HUES6 (cell line): ENCODE measurements around the gene PHYKPL.

Experiments used
- H3K27ac ChIP-seq: 2 replicates; pipeline ENCODE4 v1.7.0; 2013; ENCODE audit warnings: low read depth, mild to moderate bottlenecking, low read length, inconsistent platforms
- H3K27me3 ChIP-seq: 2 replicates; pipeline ENCODE4 v1.6.1; 2013; ENCODE audit warnings: low read length; ENCODE audit not compliant: control insufficient read depth, insufficient read depth
- H3K36me3 ChIP-seq: 2 replicates; pipeline ENCODE4 v1.6.1; 2013; ENCODE audit warnings: low read length; ENCODE audit not compliant: control insufficient read depth, insufficient read depth
- H3K4me1 ChIP-seq: 2 replicates; pipeline ENCODE4 v1.6.1; 2013; ENCODE audit warnings: low read length; ENCODE audit not compliant: control insufficient read depth, insufficient read depth
- H3K4me3 ChIP-seq: 2 replicates; pipeline ENCODE4 v1.5.1; 2013; ENCODE audit warnings: low read depth, low read length
- H3K9ac ChIP-seq: one replicate; pipeline ENCODE4 v1.6.1; 2013; ENCODE audit warnings: mild to moderate bottlenecking, low read length
- H3K9me3 ChIP-seq: 2 replicates; pipeline ENCODE4 v1.6.1; 2013; ENCODE audit warnings: low read depth, low read length; ENCODE audit not compliant: control insufficient read depth, insufficient read depth

The PHYKPL gene

GRCh38 chr5:178274781-178275537 is 42.4 kb upstream of the PHYKPL start:
- no peaks in the 10 kb centered on the region for H3K36me3 ChIP-seq
- no peaks in the 10 kb centered on the region; the same call in 1 of the 2 replicates for H3K4me1 ChIP-seq
- no peak overlapping the region for H3K9ac ChIP-seq
- H3K9me3 ChIP-seq: no peaks in the 10 kb centered on the region; the same call in 1 of the 2 replicates
- peaks cover 9% of the 10 kb centered on the region; the same call in 1 of the 2 replicates for H3K27me3 ChIP-seq
- no peak overlapping the region for H3K27ac ChIP-seq
- no peak overlapping the region for H3K4me3 ChIP-seq

GRCh38 chr5:178273665-178274541 is 41.3 kb upstream of the PHYKPL start:
- Histone ChIP-seq H3K27ac (no peak overlapping the region), H3K9ac (no peak overlapping the region), H3K27me3 (peaks cover 5% of the 10 kb centered on the region; the same call in 1 of the 2 replicates)

GRCh38 chr5:178273041-178273440 is 40.4 kb upstream of the PHYKPL start:
- Histone ChIP-seq H3K36me3 (no peaks in the 10 kb centered on the region), H3K9ac (no peak overlapping the region), H3K4me3 (no peak overlapping the region), H3K27ac (no peak overlapping the region), H3K4me1 (no peaks in the 10 kb centered on the region), H3K27me3 (no peaks in the 10 kb centered on the region), H3K9me3 (no peaks in the 10 kb centered on the region; the same call in 1 of the 2 replicates)

More at GRCh38 chr5:178273665-178274541, 41.3 kb upstream of the PHYKPL start:
- no peaks in the 10 kb centered on the region; the same call in 1 of the 2 replicates for H3K4me1 ChIP-seq
- no peaks in the 10 kb centered on the region; the same call in 1 of the 2 replicates for H3K9me3 ChIP-seq
- H3K4me3 ChIP-seq: no peak overlapping the region
- H3K36me3 ChIP-seq: no peaks in the 10 kb centered on the region

GRCh38 chr5:178272591-178272990 is 40.0 kb upstream of the PHYKPL start:
- no peaks in the 10 kb centered on the region for H3K27me3 ChIP-seq
- H3K9me3 ChIP-seq: no peaks in the 10 kb centered on the region; the same call in 1 of the 2 replicates
- no peak overlapping the region for H3K27ac ChIP-seq
- no peaks in the 10 kb centered on the region for H3K36me3 ChIP-seq
- no peak overlapping the region for H3K4me3 ChIP-seq
- H3K9ac ChIP-seq: no peak overlapping the region
- no peaks in the 10 kb centered on the region for H3K4me1 ChIP-seq

- H3K27ac ChIP-seq: no peak overlapping the region
- no peaks in the 10 kb centered on the region for H3K36me3 ChIP-seq
- H3K27me3 ChIP-seq: no peaks in the 10 kb centered on the region
- no peak overlapping the region for H3K4me3 ChIP-seq
- no peaks in the 10 kb centered on the region for H3K4me1 ChIP-seq
- no peaks in the 10 kb centered on the region; the same call in 1 of the 2 replicates for H3K9me3 ChIP-seq
- no peak overlapping the region for H3K9ac ChIP-seq
Observed at GRCh38 chr5:178271726-178272479, 39.3 kb upstream of the PHYKPL start.

- no peaks in the 10 kb centered on the region for H3K4me1 ChIP-seq
- no peak overlapping the region for H3K27ac ChIP-seq
- no peaks in the 10 kb centered on the region for H3K36me3 ChIP-seq
- no peak overlapping the region for H3K4me3 ChIP-seq
- no peaks in the 10 kb centered on the region; the same call in 1 of the 2 replicates for H3K9me3 ChIP-seq
- no peak overlapping the region for H3K9ac ChIP-seq
- H3K27me3 ChIP-seq: no peaks in the 10 kb centered on the region
Observed at GRCh38 chr5:178271231-178271630, 38.6 kb upstream of the PHYKPL start.

GRCh38 chr5:178269499-178269898 is 36.9 kb upstream of the PHYKPL start:
- Histone ChIP-seq H3K9me3 (no peaks in the 10 kb centered on the region), H3K4me1 (no peaks in the 10 kb centered on the region), H3K4me3 (no peak overlapping the region), H3K36me3 (no peaks in the 10 kb centered on the region), H3K27ac (no peak overlapping the region), H3K27me3 (no peaks in the 10 kb centered on the region), H3K9ac (no peak overlapping the region)

- Histone ChIP-seq H3K4me3 (no peak overlapping the region), H3K9me3 (no peaks in the 10 kb centered on the region), H3K4me1 (no peaks in the 10 kb centered on the region)
Observed at GRCh38 chr5:178267876-178268275, 35.3 kb upstream of the PHYKPL start.

GRCh38 chr5:178267245-178267644 is 34.6 kb upstream of the PHYKPL start:
- no peak overlapping the region for H3K4me3 ChIP-seq
- H3K36me3 ChIP-seq: no peaks in the 10 kb centered on the region
- no peaks in the 10 kb centered on the region for H3K4me1 ChIP-seq
- H3K27me3 ChIP-seq: no peaks in the 10 kb centered on the region
- H3K9me3 ChIP-seq: no peaks in the 10 kb centered on the region
- no peak overlapping the region for H3K27ac ChIP-seq
- H3K9ac ChIP-seq: no peak overlapping the region

More at GRCh38 chr5:178267876-178268275, 35.3 kb upstream of the PHYKPL start:
- no peaks in the 10 kb centered on the region for H3K27me3 ChIP-seq
- no peaks in the 10 kb centered on the region for H3K36me3 ChIP-seq
- no peak overlapping the region for H3K9ac ChIP-seq
- H3K27ac ChIP-seq: no peak overlapping the region

GRCh38 chr5:178266581-178266980 is 34.0 kb upstream of the PHYKPL start:
- Histone ChIP-seq H3K36me3 (no peaks in the 10 kb centered on the region), H3K27ac (no peak overlapping the region)

More at GRCh38 chr5:178266581-178266980, 34.0 kb upstream of the PHYKPL start:
- no peak overlapping the region for H3K9ac ChIP-seq
- H3K9me3 ChIP-seq: no peaks in the 10 kb centered on the region
- no peaks in the 10 kb centered on the region for H3K27me3 ChIP-seq
- H3K4me3 ChIP-seq: no peak overlapping the region
- no peaks in the 10 kb centered on the region for H3K4me1 ChIP-seq
